Osteocyte (in vitro differentiated cells): ENCODE measurements around the gene ZYG11B. TPM values are rescaled to one million over a fixed set of nuclear protein-coding genes. Genes with fewer than 3 reads are reported as not detected.
"Not testable (repeated sequence)": the region's sequence is repeated elsewhere in the genome, so short reads cannot be mapped to it uniquely, and the experiment has no call there.

Experiments
- DNase-seq: peaks from one replicate; pipeline ENCODE4 v3.0.0; 2021; ENCODE audit warnings: mixed read lengths; ENCODE audit not compliant: unreplicated experiment; ENCODE audit errors: extremely low spot score
- H3K27ac Mint-ChIP-seq: one replicate; pipeline ENCODE4 v1.8.0; 2021; ENCODE audit warnings: mild to moderate bottlenecking, mixed read lengths; ENCODE audit not compliant: unreplicated experiment
- H3K27me3 Mint-ChIP-seq: one replicate; pipeline ENCODE4 v1.8.0; 2021; ENCODE audit warnings: mixed read lengths; ENCODE audit not compliant: unreplicated experiment
- H3K36me3 Mint-ChIP-seq: one replicate; pipeline ENCODE4 v1.8.0; 2021; ENCODE audit warnings: mixed read lengths; ENCODE audit not compliant: unreplicated experiment
- H3K4me1 Mint-ChIP-seq: one replicate; pipeline ENCODE4 v1.8.0; 2021; ENCODE audit warnings: mixed read lengths; ENCODE audit not compliant: unreplicated experiment
- H3K4me3 Mint-ChIP-seq: one replicate; pipeline ENCODE4 v1.8.0; 2021; ENCODE audit warnings: mild to moderate bottlenecking, moderate library complexity, mixed read lengths; ENCODE audit not compliant: unreplicated experiment
- H3K9me3 Mint-ChIP-seq: one replicate; pipeline ENCODE4 v1.8.0; 2021; ENCODE audit warnings: mixed read lengths; ENCODE audit not compliant: unreplicated experiment
- total RNA-seq: library from RNA; stranded (reverse); gene quantifications from 2 replicates; pipeline ENCODE4 v1.2.1, GENCODE V29; 2021
- TF ChIP-seq, protein P1 (sequence below): fragments of 200-600 bp; sonication (generic); IDR thresholded peaks from 2 replicates; pipeline ENCODE4 v1.5.0; 2021; ENCODE audit warnings: antibody characterized with exemption, mild to moderate bottlenecking, moderate library complexity

Gene ZYG11B
- total RNA-seq, 1 donor from 2014 or later, result 34.3 TPM

DNA sequence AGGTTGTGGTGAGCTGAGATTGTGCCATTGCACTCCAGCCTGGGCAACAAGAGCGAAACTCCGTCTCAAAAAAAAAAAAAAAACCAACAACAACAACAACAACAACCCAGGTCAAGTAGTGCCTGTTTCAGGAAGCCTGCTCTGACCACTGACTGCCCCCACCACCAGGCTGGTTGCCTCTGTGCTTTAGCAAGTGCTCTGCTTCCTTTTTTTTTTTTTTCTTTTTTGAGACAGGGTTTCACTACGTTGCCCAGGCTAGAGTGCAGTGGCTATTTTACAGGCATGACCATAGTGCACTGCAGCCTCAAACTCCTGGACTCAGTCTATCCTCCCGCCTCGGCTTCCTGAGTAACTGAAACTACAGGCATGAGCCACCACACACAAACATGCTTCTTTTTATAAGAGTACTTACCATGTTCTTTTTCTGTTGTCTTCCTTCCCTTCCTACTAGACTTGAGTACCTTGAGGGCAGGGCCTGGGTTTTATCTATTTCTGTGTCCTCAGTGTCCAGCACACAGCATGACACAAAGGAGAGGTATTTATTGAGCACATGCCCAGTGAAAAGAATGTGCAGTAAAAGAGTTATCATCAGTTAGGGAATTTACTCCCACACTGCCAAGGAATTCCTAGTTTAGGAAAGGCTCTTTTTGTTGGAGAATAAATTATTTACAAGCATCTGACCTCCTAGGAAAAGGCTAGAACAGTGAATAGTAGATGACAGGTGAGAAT is 18.2 kb upstream of the ZYG11B start:
- no peaks in the 10 kb centered on the region for H3K36me3 Mint-ChIP-seq
- H3K27ac Mint-ChIP-seq, result no peak overlapping the region
- H3K9me3 Mint-ChIP-seq, result no peaks in the 10 kb centered on the region
- no peak for DNase-seq
- TF ChIP-seq, protein P1, sequence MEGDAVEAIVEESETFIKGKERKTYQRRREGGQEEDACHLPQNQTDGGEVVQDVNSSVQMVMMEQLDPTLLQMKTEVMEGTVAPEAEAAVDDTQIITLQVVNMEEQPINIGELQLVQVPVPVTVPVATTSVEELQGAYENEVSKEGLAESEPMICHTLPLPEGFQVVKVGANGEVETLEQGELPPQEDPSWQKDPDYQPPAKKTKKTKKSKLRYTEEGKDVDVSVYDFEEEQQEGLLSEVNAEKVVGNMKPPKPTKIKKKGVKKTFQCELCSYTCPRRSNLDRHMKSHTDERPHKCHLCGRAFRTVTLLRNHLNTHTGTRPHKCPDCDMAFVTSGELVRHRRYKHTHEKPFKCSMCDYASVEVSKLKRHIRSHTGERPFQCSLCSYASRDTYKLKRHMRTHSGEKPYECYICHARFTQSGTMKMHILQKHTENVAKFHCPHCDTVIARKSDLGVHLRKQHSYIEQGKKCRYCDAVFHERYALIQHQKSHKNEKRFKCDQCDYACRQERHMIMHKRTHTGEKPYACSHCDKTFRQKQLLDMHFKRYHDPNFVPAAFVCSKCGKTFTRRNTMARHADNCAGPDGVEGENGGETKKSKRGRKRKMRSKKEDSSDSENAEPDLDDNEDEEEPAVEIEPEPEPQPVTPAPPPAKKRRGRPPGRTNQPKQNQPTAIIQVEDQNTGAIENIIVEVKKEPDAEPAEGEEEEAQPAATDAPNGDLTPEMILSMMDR, result no peak
- H3K27me3 Mint-ChIP-seq, result peaks cover 15% of the 10 kb centered on the region
- H3K4me3 Mint-ChIP-seq, result no peak overlapping the region
- H3K4me1 Mint-ChIP-seq, result peaks cover 5% of the 10 kb centered on the region

GRCh38 chr1:52709016-52709415 is 17.2 kb upstream of the ZYG11B start:
- H3K9me3 Mint-ChIP-seq, result no peaks in the 10 kb centered on the region
- no peaks in the 10 kb centered on the region for H3K36me3 Mint-ChIP-seq
- H3K4me3 Mint-ChIP-seq, result no peak overlapping the region
- H3K27ac Mint-ChIP-seq, result no peak overlapping the region
- peaks cover 18% of the 10 kb centered on the region for H3K27me3 Mint-ChIP-seq
- DNase-seq, result no peak
- H3K4me1 Mint-ChIP-seq, result no peaks in the 10 kb centered on the region
- TF ChIP-seq, protein P1, result no peak

- H3K36me3 Mint-ChIP-seq, result no peaks in the 10 kb centered on the region
- no peak overlapping the region for H3K4me3 Mint-ChIP-seq
- no peaks in the 10 kb centered on the region for H3K4me1 Mint-ChIP-seq
- H3K27me3 Mint-ChIP-seq, result peaks cover 18% of the 10 kb centered on the region
- no peak overlapping the region for H3K27ac Mint-ChIP-seq
- TF ChIP-seq, protein P1, result no peak
- no peak for DNase-seq
- H3K9me3 Mint-ChIP-seq, result no peaks in the 10 kb centered on the region
Observed at GRCh38 chr1:52713590-52713989, 12.7 kb upstream of the ZYG11B start.

DNA sequence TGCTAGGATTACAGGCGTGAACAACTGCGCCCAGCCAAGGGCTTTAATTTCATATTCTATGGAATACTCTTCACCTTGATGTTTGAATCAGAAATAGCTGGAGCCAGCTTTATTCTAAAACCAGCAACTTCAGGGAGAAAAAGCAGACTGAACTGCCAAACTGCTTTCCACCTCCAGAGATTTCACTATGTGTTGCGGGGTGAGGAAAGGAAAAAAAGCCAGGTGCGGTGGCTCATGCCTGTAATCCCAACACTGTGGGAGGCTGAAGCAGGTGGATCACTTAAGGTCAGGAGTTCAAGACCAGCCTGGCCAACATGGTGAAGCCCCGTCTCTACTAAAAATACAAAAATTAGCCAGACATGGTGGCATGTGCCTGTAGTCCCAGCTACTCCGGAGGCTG is 11.0 kb upstream of the ZYG11B start:
- H3K27me3 Mint-ChIP-seq, result peaks cover 23% of the 10 kb centered on the region
- H3K27ac Mint-ChIP-seq, DNase-seq, H3K9me3 Mint-ChIP-seq, H3K4me1 Mint-ChIP-seq, H3K4me3 Mint-ChIP-seq, H3K36me3 Mint-ChIP-seq: not testable (repeated sequence)

- no peaks in the 10 kb centered on the region for H3K36me3 Mint-ChIP-seq
- peaks cover 9% of the 10 kb centered on the region for H3K27me3 Mint-ChIP-seq
- no peaks in the 10 kb centered on the region for H3K9me3 Mint-ChIP-seq
- H3K27ac Mint-ChIP-seq, result no peak overlapping the region
- TF ChIP-seq, protein P1, result no peak
- H3K4me1 Mint-ChIP-seq, result peaks cover 12% of the 10 kb centered on the region
- no peak overlapping the region for H3K4me3 Mint-ChIP-seq
- no peak for DNase-seq
Observed at GRCh38 chr1:52723260-52723659, 3.0 kb upstream of the ZYG11B start.

- no peaks in the 10 kb centered on the region for H3K9me3 Mint-ChIP-seq
- no peaks in the 10 kb centered on the region for H3K27me3 Mint-ChIP-seq
- no peak for DNase-seq
- no peaks in the 10 kb centered on the region for H3K36me3 Mint-ChIP-seq
- H3K27ac Mint-ChIP-seq, result peak overlapping the region; percentile 24
- peak overlapping the region; percentile 76 for H3K4me3 Mint-ChIP-seq
- TF ChIP-seq, protein P1, result no peak
- H3K4me1 Mint-ChIP-seq, result peaks cover 21% of the 10 kb centered on the region
Observed at GRCh38 chr1:52725903-52726264, 369 bp upstream of the ZYG11B start.
